GM12875 (cell line): ENCODE measurements around the gene PALB2.
A peak's percentile ranks its signal among the peaks of the same experiment; 100 is the strongest.

ENCODE experiments used
- H3K4me3 ChIP-seq: one replicate; pipeline ENCODE4 v1.5.1; 2011; ENCODE audit warnings: low read depth, low read length, control low read depth
- CTCF ChIP-seq: IDR thresholded peaks from 2 replicates; pipeline ENCODE4 v1.5.1; 2011; ENCODE audit warnings: low read depth, mild to moderate bottlenecking, control low read depth, inconsistent platforms, low read length, moderate library complexity, borderline replicate concordance; ENCODE audit not compliant: insufficient read depth

Gene PALB2

GRCh38 chr16:23561586-23561985, 79.5 kb downstream of the PALB2 start:
- no peak for TF ChIP-seq CTCF
- H3K4me3 ChIP-seq = no peak overlapping the region

GRCh38 chr16:23557779-23558702, 83.1 kb downstream of the PALB2 start:
- H3K4me3 ChIP-seq = peak overlapping the region; percentile 60
- TF ChIP-seq CTCF = no peak

GRCh38 chr16:23556881-23557778, 84.0 kb downstream of the PALB2 start, which contains the start of the genes EARS2 and UBFD1:
Gene EARS2 (minus strand): TSS chr16:23557350. CDS start chr16:23557343, 7 bp downstream.
Gene UBFD1 (plus strand): TSS chr16:23557727. CDS start chr16:23557743, 16 bp downstream.
- peak within 1 kb of the TSS; percentile 60 for H3K4me3 ChIP-seq

GRCh38 chr16:23554536-23554935, 86.6 kb downstream of the PALB2 start:
- TF ChIP-seq CTCF = no peak
- no peak overlapping the region for H3K4me3 ChIP-seq

More at GRCh38 chr16:23556881-23557778, 84.0 kb downstream of the PALB2 start, which contains the start of the genes EARS2 and UBFD1:
- peak; percentile 86 for TF ChIP-seq CTCF
